GM21619 (cell line): Measurements from ENCODE around the gene PSME4.
A peak's percentile ranks its signal among the peaks of the same experiment; 100 is the strongest.
"Not testable (repeated sequence)": the region's sequence is repeated elsewhere in the genome, so short reads cannot be mapped to it uniquely, and the experiment has no call there.

Experiments
- ATAC-seq: cut with Tn5 transposase; IDR thresholded peaks from one replicate; pipeline ENCODE4 v1.9.1; 2021; ENCODE audit not compliant: unreplicated experiment

Gene PSME4

DNA sequence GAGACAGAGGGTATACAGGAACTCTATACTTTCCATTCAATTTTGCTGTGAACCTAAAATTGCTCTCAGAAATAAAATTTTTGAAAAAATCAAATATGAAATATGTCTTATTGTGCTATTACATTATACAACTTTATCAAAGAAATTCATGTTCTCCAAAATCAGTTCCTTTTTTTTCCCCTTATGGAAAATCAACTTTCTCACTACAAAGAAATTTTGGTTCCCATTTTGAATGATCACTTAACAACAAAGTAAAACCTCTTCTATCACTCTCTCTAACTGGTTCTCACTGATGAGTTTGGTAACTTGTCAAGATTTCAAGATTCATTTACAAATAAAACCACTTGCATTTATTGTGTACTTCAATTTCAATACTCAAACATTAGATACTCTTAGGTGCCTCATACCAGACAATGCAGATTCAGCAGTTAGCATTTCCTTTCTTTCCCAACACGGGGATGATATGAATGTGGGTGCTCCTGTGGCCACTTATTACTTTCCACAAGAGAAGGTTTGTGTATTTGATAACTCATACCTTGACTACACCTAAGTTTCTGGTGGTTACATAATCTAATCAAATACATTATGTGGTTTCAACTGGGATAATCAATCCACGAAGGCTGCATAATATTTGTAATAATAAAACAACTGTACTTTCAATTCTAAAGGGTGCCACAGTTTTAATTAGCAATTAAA, 6.4 kb downstream of the PSME4 start:
- ATAC-seq = peak; percentile 27

DNA sequence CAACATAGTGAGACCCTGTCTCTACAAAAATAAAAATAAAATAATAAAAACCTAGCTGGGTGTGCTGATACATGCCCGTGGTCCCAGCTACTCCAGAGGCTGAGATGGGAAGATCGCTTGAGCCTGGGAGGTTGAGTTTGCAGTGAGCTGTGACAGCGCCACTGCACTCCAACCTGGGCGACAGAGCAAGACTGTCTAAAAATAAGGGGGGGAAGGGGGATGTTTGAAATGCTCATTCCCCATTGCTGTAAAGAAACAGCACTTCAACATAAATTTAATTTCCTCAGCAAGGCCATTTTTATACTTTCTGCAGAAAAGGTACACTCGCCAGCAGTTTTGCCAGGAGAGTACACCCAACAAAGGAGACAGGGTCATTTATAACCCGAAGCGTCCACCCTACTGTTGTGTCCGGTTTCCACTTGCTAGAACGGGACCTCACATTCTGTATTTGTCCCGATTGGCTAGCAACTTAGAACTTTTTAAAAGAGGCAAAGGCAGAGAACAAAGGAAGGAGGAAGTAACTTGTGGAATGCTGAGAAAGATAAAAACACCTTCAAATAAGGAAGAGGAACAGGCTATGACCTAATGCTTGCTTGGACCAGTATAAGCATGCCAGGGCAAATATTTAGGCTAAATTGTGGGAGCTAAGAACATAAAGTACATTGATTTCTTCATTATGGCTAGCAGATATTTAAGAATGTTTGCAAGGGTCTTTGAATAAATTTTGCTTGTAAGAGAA, 9.1 kb downstream of the PSME4 start:
- ATAC-seq = not testable (repeated sequence)

DNA sequence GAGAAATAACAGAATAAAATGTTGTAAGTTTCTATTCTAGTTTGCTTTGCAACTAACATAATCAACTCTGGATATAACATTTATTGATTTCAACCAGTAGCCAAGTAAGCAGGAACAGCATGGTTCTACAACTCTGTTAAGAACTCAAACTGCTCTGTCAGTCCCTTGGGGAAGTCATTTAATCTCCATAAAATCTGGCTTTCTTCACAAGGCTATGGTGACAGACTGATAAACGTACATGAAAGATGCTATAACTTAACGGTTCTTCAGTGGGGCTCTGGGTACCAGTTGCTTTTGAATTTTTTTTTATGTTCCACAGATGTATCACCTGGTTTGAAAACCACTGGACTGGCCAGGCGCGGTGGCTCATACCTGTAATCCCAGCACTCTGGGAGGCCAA, 10.3 kb downstream of the PSME4 start:
- ATAC-seq = no peak

DNA sequence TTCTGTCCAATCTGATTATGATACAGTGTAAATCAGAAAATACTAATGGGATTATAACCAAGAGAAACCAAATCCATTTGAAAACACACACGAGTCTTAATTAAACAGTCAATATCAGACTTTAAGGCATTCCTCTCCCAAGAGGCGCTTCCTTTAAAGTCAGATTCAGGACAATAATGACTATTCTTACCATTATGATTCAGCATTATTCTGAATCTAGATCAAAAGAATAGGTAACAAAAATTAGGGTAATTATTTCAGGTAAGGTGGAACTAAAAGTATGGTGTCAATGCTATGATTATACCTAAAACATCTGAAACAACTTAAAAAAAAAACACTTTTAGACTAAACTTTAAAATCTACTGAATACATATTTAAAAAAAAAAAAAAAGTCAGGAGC, 12.3 kb downstream of the PSME4 start:
- ATAC-seq = no peak

DNA sequence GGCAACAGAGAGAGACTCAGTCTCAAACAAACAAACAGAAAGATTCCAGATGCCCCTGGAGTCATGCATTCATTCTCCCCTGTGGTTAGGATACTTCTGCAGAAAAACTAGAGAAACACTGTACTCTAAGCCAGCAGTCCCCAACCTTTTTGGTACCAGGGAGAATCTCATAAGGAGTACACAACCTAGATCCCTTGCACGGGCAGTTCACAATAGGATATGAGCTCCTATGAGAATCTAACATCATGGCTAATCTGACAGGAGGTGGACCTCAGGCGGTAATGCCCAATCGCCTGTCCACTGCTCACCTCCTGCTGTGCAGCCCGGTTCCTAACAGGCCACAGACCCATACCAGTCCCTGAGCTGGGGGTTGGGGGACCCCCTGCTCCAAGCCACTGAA, 18.3 kb downstream of the PSME4 start:
- ATAC-seq = no peak

DNA sequence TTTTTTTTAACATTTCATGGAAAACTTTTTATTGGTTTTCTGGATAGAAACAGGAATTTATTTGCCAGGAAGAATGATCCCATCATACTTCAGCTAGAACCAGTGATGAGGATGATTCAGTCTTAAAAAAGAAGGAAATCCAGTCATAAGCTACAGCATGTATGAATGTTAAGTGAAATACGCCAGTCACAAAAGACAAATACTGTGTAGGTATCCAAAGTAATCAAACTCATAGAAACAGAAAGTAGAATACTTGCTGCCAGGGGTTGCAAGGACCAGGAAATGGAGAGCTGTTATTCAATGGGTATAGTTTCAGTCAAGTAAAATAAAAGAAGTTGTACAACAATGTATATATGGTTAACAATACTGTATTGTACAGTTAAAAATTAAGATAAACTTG, 21.3 kb downstream of the PSME4 start:
- peak; percentile 43 for ATAC-seq

DNA sequence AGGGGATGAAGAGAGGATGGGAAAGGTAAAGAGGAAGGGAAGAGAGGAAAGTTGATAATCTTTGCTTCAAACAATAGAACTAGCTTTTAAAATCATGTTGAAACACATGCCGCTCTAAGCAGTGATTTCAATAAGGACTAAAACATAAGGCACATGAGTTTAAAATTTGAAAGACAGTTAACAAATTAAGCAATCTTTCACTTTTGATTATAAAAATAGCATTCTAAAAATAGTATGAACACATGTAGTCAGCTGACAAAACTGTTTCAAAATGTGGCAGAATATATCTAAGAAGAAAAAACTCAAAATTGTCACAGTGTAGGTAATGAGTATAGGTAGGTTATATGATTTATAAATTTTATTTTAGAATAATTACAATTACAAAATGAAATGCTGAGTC, 25.3 kb downstream of the PSME4 start:
- no peak for ATAC-seq

DNA sequence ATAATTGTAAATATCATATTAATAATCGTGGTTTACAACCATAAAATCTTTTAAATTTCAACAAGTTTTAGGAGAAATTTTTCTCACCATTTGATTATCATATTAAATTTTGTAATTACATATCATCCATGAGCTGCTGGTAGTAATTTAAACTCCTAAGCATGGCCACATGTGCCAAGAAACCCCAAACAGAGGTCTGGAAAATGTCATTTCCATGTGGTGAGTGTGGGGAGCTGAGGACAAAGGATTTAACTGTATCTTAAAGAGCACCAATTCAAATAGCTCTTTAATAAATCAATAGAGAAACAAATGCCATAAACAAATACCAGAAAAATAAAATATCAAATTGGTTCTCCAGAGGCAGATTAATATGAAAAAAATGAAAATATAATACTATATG, 26.3 kb downstream of the PSME4 start:
- no peak for ATAC-seq

DNA sequence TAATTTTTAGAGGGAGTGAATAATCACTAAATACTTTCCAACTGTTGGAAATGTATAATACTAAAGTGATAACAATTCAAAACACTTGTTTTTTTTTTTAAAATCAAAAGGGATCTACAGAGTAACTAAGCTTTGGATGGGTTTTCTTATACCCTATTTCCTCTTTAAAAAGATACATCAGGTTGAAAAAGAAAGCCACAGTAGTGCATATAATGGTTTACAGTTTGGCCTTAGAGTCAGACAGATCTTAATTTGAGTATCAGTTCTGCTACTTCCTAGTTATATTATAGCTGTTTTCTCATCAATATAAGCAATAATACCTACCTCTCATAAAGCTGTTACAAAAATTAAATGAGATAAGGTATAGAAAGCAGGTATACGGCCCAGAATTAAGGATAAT, 28.5 kb downstream of the PSME4 start:
- ATAC-seq = peak; percentile 31

DNA sequence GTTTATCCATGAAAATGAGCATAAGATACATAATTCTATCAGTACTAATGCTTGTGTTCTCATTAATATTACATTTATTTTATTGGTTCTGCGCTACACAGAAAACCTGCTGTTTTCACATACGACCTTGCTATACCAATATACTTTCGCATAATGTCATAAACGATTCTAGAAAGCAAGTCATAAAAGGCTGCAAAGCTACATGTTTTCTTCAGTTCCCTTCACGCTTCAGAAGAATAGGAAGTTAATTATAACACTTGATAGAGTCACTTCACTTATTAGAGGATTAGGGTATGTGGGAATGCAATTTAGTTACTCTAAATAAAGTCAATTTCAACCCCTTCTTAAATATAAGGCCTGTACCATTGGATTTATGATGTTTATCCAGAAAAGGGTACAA, 29.0 kb downstream of the PSME4 start:
- peak; percentile 72 for ATAC-seq

DNA sequence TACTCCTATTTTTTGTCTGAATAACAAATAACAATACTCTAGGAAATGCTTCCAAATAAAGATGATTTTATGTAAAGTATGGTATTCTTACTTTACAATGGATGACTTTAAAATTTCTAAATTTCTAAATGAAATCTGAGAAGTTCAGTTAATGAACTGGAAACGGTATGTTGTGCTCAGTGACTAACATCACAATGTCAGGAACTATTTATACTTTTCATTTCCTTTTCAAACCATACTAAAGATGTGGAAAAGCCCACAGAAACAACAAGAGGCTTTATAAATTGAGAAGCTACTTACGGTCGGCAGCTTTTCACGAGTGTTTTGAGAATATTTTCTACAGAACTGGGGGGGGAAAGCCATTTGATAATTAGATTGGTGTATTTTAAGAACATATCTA, 31.1 kb downstream of the PSME4 start:
- ATAC-seq = no peak

DNA sequence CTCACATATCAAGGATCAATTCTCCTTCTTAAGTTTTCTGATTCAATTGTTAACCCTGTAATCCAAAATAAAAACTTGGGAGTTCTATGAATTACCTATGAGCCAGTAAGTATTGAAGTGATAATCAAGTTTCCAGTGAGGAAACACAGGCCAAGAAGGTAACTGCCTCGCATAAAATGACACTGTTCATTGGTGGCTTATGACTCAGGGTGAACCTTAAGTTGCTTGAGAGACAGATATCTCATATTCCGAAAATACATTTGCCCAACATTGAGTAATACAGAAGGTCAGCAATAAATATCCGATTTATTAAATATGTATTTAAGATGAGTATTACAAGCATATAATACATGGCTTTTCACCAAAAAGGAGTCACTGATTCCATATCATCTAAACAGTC, 31.9 kb downstream of the PSME4 start:
- ATAC-seq = no peak

DNA sequence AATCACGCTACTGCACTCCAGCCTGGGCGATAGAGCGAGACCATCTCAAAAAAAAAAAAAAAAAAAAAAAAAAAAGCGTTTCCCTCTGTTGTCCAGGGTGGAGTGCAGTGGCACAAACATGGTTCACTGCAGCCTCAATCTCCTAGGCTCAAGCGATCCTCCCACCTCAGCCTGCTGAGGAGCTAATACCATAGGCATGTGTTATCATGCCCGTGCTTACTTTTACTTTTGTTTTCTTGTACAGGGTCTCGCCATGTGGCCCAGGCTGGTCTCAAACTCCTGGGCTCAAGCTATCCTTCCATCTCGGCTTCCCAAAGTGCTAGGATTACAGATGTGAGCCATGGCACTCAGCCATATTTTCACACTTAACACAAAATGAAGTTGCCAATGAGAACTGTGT, 37.5 kb downstream of the PSME4 start:
- no peak for ATAC-seq

DNA sequence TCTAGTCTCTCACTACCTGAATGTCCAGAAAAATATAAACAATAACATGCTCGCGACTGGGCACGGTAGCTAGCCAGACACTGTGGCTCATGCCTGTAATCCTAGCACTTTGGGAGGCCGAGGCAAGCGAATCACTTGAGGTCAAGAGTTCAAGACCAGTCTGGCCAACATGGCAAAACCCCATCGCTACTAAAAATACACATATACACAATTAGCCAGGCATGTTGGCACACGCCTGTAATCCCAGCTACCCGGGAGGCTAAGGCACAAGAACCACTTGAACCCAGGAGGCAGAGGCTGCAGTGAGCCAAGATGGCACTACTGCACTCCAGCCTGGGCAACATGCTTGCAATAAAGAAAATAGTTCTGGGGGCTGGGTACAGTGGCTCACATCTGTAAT, 44.5 kb downstream of the PSME4 start:
- not testable (repeated sequence) for ATAC-seq

DNA sequence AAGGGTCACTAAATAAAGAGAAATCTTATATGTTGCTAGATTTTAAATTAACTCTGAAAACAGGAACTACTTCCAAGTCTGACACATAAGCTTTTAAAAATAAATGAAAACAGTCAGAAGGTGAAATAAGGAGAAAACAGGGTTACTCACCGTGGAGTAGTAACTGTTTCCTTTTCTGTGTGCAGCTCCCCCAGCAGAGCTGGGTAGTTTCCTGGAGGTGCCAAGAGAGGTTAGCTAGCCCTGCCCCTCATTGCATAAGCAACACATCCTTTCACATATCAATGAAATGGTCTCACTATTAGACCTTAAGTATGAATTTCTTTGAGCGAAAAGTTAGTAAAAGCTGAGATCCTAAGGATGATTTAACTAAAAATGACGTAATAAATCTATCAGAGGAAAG, 57.1 kb downstream of the PSME4 start:
- peak; percentile 96 for ATAC-seq

DNA sequence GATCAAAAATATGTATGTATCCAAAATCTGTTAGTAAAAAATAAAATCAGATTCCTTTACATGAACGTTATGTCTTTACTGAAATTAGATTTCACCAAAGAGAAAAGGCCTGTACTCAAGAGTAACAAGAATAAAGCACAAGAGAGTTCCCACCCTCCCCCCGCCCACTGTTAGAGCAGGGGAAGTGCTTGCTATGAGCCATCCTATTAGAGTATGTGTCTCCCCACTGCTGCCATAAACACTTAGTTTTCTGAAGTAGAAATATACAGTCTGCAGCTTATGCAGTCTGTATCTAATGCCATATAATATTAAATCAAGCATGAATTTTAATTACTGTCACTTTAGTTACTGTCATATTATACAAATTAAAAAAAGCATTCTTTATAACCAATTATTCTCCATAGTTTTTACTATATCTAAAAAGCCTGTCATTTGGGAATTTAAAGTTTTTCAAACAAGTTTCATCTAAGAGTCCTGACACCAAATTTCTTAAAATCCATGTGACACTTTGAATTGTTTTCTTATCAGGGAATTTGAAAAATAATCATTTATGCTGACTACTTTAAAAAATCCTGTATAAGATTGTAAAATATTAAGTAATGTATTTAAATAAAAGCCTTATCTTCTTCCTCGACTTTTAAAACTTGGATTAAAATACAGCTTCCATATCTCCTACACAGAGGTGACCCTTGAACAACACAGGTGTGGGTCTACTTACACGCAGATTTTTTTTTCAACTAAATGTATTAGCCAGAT, 59.2 kb downstream of the PSME4 start:
- ATAC-seq = no peak

DNA sequence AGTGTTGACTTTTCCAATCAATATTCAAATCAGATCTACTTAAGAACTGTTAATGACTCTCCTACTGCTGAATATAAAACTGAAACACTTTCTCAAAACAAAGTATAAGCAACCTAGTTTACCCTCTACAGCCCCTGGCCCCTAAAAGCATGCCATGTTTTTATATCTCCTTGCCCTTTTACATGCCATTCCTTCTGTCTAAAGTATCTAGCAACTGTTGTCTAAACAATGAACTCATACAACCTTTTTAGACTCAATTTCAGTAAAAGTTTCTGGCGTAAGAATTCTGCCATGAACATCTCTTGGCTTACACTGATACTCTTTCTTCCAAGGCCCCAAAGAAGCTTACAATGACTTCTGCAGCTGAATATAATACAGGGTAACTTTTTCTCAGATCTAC, 63.2 kb downstream of the PSME4 start:
- no peak for ATAC-seq

DNA sequence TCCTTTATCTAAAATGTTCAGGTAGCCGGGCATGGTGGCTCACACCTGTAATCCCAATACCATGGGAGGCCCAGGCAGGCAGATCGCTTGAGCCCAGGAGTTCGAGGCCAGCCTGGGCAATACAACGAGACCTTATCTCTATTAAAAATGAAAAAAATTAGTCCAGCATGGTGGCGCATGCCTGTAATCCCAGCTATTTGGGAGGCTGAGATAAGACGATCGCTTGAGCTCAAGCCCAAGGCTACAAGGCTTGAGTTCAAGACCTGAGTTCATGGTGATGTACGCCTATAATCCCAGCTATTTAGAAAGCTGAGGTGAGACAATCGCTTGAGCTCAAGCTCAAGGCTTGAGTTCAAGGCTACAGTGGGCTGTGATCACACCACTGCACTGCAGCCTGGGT, 65.4 kb downstream of the PSME4 start:
- ATAC-seq = no peak

DNA sequence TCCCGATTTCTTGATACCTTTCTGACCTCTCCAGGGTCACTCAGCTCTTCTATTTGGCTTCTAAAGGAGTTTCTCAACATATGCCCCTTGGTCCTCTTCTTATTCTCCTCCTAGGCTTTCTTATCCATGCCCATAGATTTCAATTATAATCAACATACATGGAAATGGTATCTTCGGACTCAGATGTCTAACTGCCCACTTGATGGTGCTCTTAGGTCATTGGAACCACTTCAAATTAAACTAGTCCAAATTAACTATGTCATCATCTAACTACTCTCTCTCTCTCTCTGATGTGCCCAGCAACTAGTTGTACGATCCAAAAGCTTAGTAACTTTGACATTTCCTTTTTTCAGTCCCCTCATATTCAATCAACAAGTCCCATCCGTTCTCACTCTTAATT, 67.8 kb downstream of the PSME4 start:
- ATAC-seq = no peak

DNA sequence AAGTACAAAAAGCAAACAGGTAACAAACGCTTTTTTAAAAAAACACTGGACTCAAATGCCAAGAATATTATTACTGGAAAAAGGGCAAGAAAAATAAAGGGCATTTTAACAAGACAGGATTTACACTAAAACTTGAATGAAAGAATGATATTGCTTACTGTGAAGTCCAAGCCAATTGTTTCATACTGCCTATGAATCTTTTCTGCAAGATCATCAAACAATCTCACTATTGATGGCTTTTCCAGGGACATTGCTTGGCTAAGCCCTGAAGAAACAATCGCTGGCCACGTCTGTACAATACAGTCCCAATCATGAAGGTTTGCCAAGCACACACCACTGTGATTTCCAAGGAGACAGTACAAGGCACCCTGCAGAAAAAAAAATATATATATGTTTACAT, 69.6 kb downstream of the PSME4 start:
- ATAC-seq = no peak

DNA sequence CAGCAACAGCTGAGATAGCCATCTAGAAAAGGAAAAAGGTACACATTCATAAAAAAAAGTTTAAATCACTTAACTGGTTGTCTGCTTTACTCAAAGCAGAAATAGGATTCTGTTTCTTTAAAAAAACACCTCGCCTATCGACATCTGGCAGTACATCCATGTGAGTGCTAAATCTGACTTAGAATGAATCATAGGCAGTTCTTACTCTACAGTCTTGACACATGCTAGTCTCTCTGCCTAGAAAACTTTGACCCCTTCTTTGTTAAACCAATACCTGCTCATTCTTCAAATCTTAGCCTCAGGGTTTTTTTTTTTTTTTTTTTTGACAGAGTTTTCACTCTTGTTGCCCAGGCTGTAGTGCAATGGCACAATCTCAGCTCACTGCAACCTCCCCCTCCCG, 73.9 kb downstream of the PSME4 start:
- no peak for ATAC-seq
